ENCODE results near the gene RBP3.

DNA sequence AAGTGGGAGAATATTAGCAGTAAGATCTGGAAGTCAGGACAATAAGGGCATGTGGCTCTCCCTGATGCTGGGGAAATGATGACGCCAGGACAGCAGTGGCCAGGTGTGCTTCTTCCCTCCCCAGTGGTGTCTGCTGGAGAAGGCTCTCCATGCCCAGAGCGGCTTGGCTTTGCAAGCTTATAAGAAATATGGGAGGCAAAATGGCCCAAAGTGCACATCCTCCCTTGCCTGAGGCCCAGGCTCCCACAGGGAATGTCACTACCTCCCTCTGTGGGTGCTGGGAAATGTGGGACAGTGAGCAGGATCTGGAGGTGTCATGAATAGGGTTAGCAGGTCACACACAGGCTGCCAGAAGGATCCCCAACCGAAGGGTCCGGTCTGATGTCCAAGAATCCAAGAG lies 53.0 kb downstream of the RBP3 start:
- TF ChIP-seq POLR2A (IDR thresholded peaks at IDR 0.05), result no peak
- TF ChIP-seq, protein P1, sequence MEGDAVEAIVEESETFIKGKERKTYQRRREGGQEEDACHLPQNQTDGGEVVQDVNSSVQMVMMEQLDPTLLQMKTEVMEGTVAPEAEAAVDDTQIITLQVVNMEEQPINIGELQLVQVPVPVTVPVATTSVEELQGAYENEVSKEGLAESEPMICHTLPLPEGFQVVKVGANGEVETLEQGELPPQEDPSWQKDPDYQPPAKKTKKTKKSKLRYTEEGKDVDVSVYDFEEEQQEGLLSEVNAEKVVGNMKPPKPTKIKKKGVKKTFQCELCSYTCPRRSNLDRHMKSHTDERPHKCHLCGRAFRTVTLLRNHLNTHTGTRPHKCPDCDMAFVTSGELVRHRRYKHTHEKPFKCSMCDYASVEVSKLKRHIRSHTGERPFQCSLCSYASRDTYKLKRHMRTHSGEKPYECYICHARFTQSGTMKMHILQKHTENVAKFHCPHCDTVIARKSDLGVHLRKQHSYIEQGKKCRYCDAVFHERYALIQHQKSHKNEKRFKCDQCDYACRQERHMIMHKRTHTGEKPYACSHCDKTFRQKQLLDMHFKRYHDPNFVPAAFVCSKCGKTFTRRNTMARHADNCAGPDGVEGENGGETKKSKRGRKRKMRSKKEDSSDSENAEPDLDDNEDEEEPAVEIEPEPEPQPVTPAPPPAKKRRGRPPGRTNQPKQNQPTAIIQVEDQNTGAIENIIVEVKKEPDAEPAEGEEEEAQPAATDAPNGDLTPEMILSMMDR (IDR thresholded peaks at IDR 0.05), result no peak
